HUES48 (cell line): ENCODE results near the gene GNG4.

ENCODE experiments used
- H3K27ac ChIP-seq: one replicate; pipeline ENCODE4 v1.7.0; 2013; ENCODE audit warnings: low read depth, low read length, inconsistent platforms
- H3K27me3 ChIP-seq: 2 replicates; pipeline ENCODE4 v1.6.1; 2013; ENCODE audit warnings: mild to moderate bottlenecking, low read length; ENCODE audit not compliant: control insufficient read depth, insufficient read depth
- H3K36me3 ChIP-seq: 2 replicates; pipeline ENCODE4 v1.6.1; 2013; ENCODE audit warnings: low read length; ENCODE audit not compliant: control insufficient read depth, insufficient read depth
- H3K4me1 ChIP-seq: 2 replicates; pipeline ENCODE4 v1.6.1; 2013; ENCODE audit warnings: mild to moderate bottlenecking, low read length; ENCODE audit not compliant: control insufficient read depth, insufficient read depth
- H3K4me3 ChIP-seq: 2 replicates; pipeline ENCODE4 v1.5.1; 2013; ENCODE audit warnings: mild to moderate bottlenecking, low read depth, low read length
- H3K9ac ChIP-seq: 2 replicates; pipeline ENCODE4 v1.6.1; 2013; ENCODE audit warnings: mild to moderate bottlenecking, low read depth, low read length, moderate library complexity
- H3K9me3 ChIP-seq: 2 replicates; pipeline ENCODE4 v1.6.1; 2013; ENCODE audit warnings: low read length; ENCODE audit not compliant: control insufficient read depth, insufficient read depth

GNG4 gene

DNA sequence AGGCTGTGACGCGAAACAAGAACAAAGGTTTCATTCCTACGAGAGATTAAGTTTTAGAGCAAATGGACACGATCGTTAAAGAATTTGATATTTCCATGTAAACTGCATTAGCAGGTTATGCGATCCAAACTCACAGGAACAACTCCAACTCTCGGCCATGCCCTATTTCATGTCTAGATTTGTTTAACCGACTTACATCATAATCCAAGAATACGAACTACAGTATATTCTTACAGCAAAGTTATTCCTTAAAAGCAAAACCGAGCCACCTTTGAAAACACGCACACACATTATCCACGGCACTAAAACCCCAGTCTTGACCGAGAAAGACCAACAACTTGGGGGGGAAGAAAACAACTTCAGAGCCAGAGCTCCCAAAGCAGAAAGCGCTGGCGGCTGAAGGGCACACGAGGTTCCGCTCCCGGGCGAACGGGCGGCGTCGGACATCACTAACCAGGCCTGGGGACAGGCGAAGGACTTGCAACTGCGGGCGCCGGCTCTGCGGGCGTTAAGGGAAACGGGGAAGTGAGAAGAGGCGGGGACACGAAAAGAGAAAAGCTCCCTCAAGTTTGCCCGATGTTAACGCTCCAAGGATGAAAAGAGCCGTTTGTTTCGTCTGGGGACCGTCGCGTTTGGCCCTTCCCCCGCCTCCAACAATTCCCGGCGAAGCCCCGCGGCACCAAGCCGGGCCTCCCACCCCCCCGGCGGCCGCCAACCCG lies 146.0 kb downstream of the GNG4 start:
- peak overlapping the region; percentile 79 for H3K9ac ChIP-seq
- H3K4me1 ChIP-seq, result peaks cover 22% of the 10 kb centered on the region
- H3K4me3 ChIP-seq, result peak overlapping the region; percentile 97
- H3K27ac ChIP-seq, result peak overlapping the region; percentile 89
- no peaks in the 10 kb centered on the region for H3K27me3 ChIP-seq
- no peaks in the 10 kb centered on the region for H3K9me3 ChIP-seq
- no peaks in the 10 kb centered on the region for H3K36me3 ChIP-seq

DNA sequence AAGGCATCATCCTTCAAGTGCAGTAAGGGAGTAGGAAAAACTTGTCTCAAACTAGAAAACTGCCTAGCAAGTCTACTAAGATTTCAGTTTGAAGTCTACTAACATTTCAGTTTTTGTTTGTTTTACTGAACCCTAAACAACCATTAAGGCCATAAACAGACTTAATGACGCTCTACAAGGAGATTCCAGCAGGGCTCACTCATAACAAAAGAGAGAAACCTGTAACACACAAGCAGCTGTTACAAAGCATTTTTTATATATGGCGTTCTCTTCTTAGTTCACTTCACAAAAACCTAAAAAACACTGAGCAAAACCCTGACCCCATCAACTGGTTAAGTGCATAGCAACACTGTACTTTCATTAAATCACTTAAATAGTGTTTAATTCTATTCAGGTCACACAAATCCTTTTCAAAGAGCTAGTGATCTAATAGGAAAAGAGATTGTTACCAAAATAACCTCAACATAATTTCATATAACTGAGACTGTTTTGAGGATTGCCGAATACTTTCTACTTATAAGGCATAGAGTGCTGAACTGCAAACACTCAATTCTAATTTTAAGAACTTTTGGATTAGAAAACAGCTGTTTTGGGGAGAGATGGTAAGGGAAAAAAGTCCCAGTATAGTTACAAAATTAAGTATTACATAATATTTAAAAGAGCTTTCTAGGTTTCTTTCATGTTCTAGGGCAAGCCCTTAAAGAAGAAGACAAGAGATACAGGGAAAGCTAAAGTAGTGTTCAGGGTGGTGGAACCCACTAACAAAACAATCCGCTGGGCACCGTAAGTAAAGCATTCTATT lies 146.8 kb downstream of the GNG4 start:
- H3K27ac ChIP-seq, result peak overlapping the region; percentile 89
- no peaks in the 10 kb centered on the region for H3K9me3 ChIP-seq
- H3K4me1 ChIP-seq, result peaks cover 22% of the 10 kb centered on the region
- no peaks in the 10 kb centered on the region for H3K27me3 ChIP-seq
- H3K4me3 ChIP-seq, result peak overlapping the region; percentile 97
- H3K9ac ChIP-seq, result peak overlapping the region; percentile 79
- H3K36me3 ChIP-seq, result no peaks in the 10 kb centered on the region

DNA sequence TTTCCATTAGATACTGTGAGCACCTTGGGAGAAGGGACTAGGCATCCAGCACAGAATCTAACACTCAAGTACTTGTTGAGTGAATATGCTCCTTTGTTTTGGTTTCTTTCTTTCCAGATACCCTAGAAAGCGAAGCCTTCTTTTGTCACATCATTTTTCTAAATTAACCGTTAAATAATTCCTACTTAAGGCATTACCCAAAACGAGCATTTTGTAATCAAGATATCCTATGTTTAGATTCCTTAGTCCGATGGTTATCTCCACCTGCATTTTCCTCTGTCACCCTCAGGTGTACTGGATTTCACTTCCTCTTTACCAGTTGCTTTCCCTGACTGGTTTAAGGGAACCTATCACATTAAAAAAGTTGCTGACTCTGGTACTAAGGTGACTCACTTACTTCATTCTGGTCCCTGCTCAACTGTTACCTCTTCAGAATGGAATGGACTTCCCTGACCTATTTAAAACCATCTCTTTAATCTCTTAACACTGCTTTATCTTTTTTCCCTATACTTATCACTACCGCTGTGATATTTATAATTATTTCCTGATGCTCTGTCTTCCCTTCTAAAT lies 148.5 kb downstream of the GNG4 start:
- Histone ChIP-seq H3K9ac (no peak overlapping the region), H3K4me3 (no peak overlapping the region), H3K27ac (no peak overlapping the region)

More for the DNA sequence above, 148.5 kb downstream of the GNG4 start:
- H3K9me3 ChIP-seq, result no peaks in the 10 kb centered on the region
- H3K36me3 ChIP-seq, result no peaks in the 10 kb centered on the region
- no peaks in the 10 kb centered on the region for H3K27me3 ChIP-seq
- H3K4me1 ChIP-seq, result peaks cover 22% of the 10 kb centered on the region
